ENCODE measurements around the gene MRPL12. TPM values are rescaled to one million over a fixed set of nuclear protein-coding genes. Genes with fewer than 3 reads are reported as not detected.
A peak's percentile ranks its signal among the peaks of the same experiment; 100 is the strongest.

MRPL12 gene
- total and polyA plus RNA-seq, 2 of the 13 experiments (the other 11 are each of a cell fraction or from before 2014, with no cell fraction given), result 39.1 to 94.1 TPM

GRCh38 chr17:81711814-81712467 is 8.8 kb downstream of the MRPL12 start, which contains the start of gene SLC25A10 (continued):
- peak; percentile 66; the same call in 1 of the 2 replicates for TF ChIP-seq AHDC1 (CRISPR knock-in tag; IDR thresholded peaks at IDR 0.05; ENCODE audit: borderline replicate concordance)
- peak; percentile 95 for TF ChIP-seq HDAC2 (CRISPR knock-in tag; IDR thresholded peaks at IDR 0.05)
- TF ChIP-seq REST (IDR thresholded peaks at IDR 0.05; ENCODE audit: borderline replicate concordance in 1 of 2, low read depth in 1 of 2, low read length in 2 of 2), result no peak
- peak; percentile 96 for TF ChIP-seq ZBTB38 (CRISPR knock-in tag; IDR thresholded peaks at IDR 0.05)
- peak; percentile 95 for TF ChIP-seq ZNF142 (CRISPR knock-in tag; IDR thresholded peaks at IDR 0.05)
- TF ChIP-seq MYC (CRISPR knock-in tag; IDR thresholded peaks at IDR 0.05; ENCODE audit: borderline replicate concordance), result peak; percentile 99
- TF ChIP-seq SNRNP70 (IDR thresholded peaks at IDR 0.05; ENCODE audit: low read depth, low read length), result no peak
- peak; percentile 96 for TF ChIP-seq AGO1 (IDR thresholded peaks at IDR 0.05; ENCODE audit: low read depth, low read length, poor library complexity, severe bottlenecking)
- peak; percentile 85 for TF ChIP-seq DNMT3B (CRISPR knock-in tag; conservative IDR thresholded peaks at IDR 0.05)
- no peak for TF ChIP-seq HNRNPL (IDR thresholded peaks at IDR 0.05; ENCODE audit: low read depth, low read length)
- TF ChIP-seq MLX (CRISPR knock-in tag; IDR thresholded peaks at IDR 0.05), result peak; percentile 100
- TF ChIP-seq SALL1 (CRISPR knock-in tag; IDR thresholded peaks at IDR 0.05), result peak; percentile 98

Data from HepG2 (cell line).